T-helper 2 cell treated with Interferon-gamma antibody and Interleukin-4, amounts not matched to agents 5 μg/mL and 100 μg/mL, for 36 hours (primary cell): ENCODE results near the gene ADIPOR2.

Experiments
- DNase-seq: peaks from one replicate; pipeline ENCODE4 v3.0.0; 2021; ENCODE audit warnings: low spot score
- H3K27ac Mint-ChIP-seq: one replicate; pipeline ENCODE4 v1.8.0; 2021; ENCODE audit warnings: mild to moderate bottlenecking, mixed read lengths
- H3K27me3 Mint-ChIP-seq: one replicate; pipeline ENCODE4 v1.8.0; 2021; ENCODE audit warnings: low read depth, mixed read lengths
- H3K36me3 Mint-ChIP-seq: one replicate; pipeline ENCODE4 v1.8.0; 2021; ENCODE audit warnings: low read depth, mixed read lengths
- H3K4me1 Mint-ChIP-seq: one replicate; pipeline ENCODE4 v1.8.0; 2021; ENCODE audit warnings: low read depth, mixed read lengths
- H3K4me3 Mint-ChIP-seq: one replicate; pipeline ENCODE4 v1.8.0; 2022; ENCODE audit warnings: mild to moderate bottlenecking, moderate library complexity, mixed read lengths
- H3K9me3 Mint-ChIP-seq: one replicate; pipeline ENCODE4 v1.8.0; 2021; ENCODE audit warnings: mixed read lengths

The ADIPOR2 gene

GRCh38 chr12:1834186-1834925 lies 143.5 kb downstream of the ADIPOR2 start:
- DNase-seq, result no peak
- Mint-ChIP-seq H3K27me3 (peaks cover 8% of the 10 kb centered on the region), H3K4me1 (no peaks in the 10 kb centered on the region), H3K4me3 (no peak overlapping the region), H3K27ac (no peak overlapping the region), H3K9me3 (no peaks in the 10 kb centered on the region), H3K36me3 (no peaks in the 10 kb centered on the region)

GRCh38 chr12:1835211-1836131 lies 144.6 kb downstream of the ADIPOR2 start:
- Mint-ChIP-seq H3K27ac (no peak overlapping the region), H3K36me3 (no peaks in the 10 kb centered on the region), H3K27me3 (peaks cover 8% of the 10 kb centered on the region), H3K9me3 (no peaks in the 10 kb centered on the region), H3K4me1 (no peaks in the 10 kb centered on the region), H3K4me3 (no peak overlapping the region)
- no peak for DNase-seq

GRCh38 chr12:1836241-1836803 lies 145.5 kb downstream of the ADIPOR2 start:
- no peaks in the 10 kb centered on the region for H3K4me1 Mint-ChIP-seq
- no peak overlapping the region for H3K4me3 Mint-ChIP-seq
- peaks cover 4% of the 10 kb centered on the region for H3K27me3 Mint-ChIP-seq
- DNase-seq, result no peak
- H3K27ac Mint-ChIP-seq, result no peak overlapping the region
- H3K36me3 Mint-ChIP-seq, result no peaks in the 10 kb centered on the region
- no peaks in the 10 kb centered on the region for H3K9me3 Mint-ChIP-seq

- no peak for DNase-seq
- Mint-ChIP-seq H3K27me3 (peaks cover 4% of the 10 kb centered on the region), H3K4me3 (no peak overlapping the region)
Measured at GRCh38 chr12:1836854-1837421, 146.1 kb downstream of the ADIPOR2 start.

GRCh38 chr12:1837541-1838204 lies 146.8 kb downstream of the ADIPOR2 start:
- H3K4me1 Mint-ChIP-seq, result no peaks in the 10 kb centered on the region
- H3K4me3 Mint-ChIP-seq, result no peak overlapping the region
- no peak for DNase-seq
- H3K27ac Mint-ChIP-seq, result no peak overlapping the region
- H3K9me3 Mint-ChIP-seq, result no peaks in the 10 kb centered on the region
- H3K27me3 Mint-ChIP-seq, result no peaks in the 10 kb centered on the region
- H3K36me3 Mint-ChIP-seq, result no peaks in the 10 kb centered on the region

More at GRCh38 chr12:1836854-1837421, 146.1 kb downstream of the ADIPOR2 start:
- no peaks in the 10 kb centered on the region for H3K36me3 Mint-ChIP-seq
- H3K9me3 Mint-ChIP-seq, result no peaks in the 10 kb centered on the region
- H3K27ac Mint-ChIP-seq, result no peak overlapping the region
- H3K4me1 Mint-ChIP-seq, result no peaks in the 10 kb centered on the region
